Measurements from ENCODE around the gene IFIT1B.
A peak's percentile ranks its signal among the peaks of the same experiment; 100 is the strongest.
"Not testable (repeated sequence)": the region's sequence is repeated elsewhere in the genome, so short reads cannot be mapped to it uniquely, and the experiment has no call there.

The IFIT1B gene

GRCh38 chr10:89342206-89342958 lies 35.5 kb upstream of the IFIT1B start:
- Histone ChIP-seq H3K9me3 (ENCODE audit: low read length) (no peaks in the 10 kb centered on the region), H3K4me1 (ENCODE audit: insufficient read depth, low read length) (peaks cover 23% of the 10 kb centered on the region), H3K36me3 (ENCODE audit: insufficient read depth, low read length) (no peaks in the 10 kb centered on the region), H3K27me3 (ENCODE audit: insufficient read depth, low read length) (no peaks in the 10 kb centered on the region), H2AFZ (ENCODE audit: low read depth, low read length) (no peak overlapping the region), H3K4me3 (ENCODE audit: low read length) (no peak overlapping the region)

- peaks cover 29% of the 10 kb centered on the region for H3K4me1 ChIP-seq (ENCODE audit: insufficient read depth, low read length)
- H2AFZ ChIP-seq (ENCODE audit: low read depth, low read length): peak overlapping the region; percentile 3
- H3K36me3 ChIP-seq (ENCODE audit: insufficient read depth, low read length): no peaks in the 10 kb centered on the region
- H3K9me3 ChIP-seq (ENCODE audit: low read length): no peaks in the 10 kb centered on the region
- no peak overlapping the region for H3K4me3 ChIP-seq (ENCODE audit: low read length)
- no peaks in the 10 kb centered on the region for H3K27me3 ChIP-seq (ENCODE audit: insufficient read depth, low read length)
Observed at GRCh38 chr10:89343089-89343767, 34.6 kb upstream of the IFIT1B start.

- no peak overlapping the region for H2AFZ ChIP-seq (ENCODE audit: low read depth, low read length)
- H3K36me3 ChIP-seq (ENCODE audit: insufficient read depth, low read length): no peaks in the 10 kb centered on the region
- no peaks in the 10 kb centered on the region for H3K27me3 ChIP-seq (ENCODE audit: insufficient read depth, low read length)
- H3K4me3 ChIP-seq (ENCODE audit: low read length): no peak overlapping the region
- no peaks in the 10 kb centered on the region for H3K9me3 ChIP-seq (ENCODE audit: low read length)
- H3K4me1 ChIP-seq (ENCODE audit: insufficient read depth, low read length): peaks cover 38% of the 10 kb centered on the region
Observed at GRCh38 chr10:89344156-89344555, 33.7 kb upstream of the IFIT1B start.

GRCh38 chr10:89345367-89346000 lies 32.4 kb upstream of the IFIT1B start:
- Histone ChIP-seq H3K9me3 (ENCODE audit: low read length) (no peaks in the 10 kb centered on the region), H3K4me1 (ENCODE audit: insufficient read depth, low read length) (peaks cover 40% of the 10 kb centered on the region), H2AFZ (ENCODE audit: low read depth, low read length) (no peak overlapping the region), H3K27me3 (ENCODE audit: insufficient read depth, low read length) (no peaks in the 10 kb centered on the region), H3K36me3 (ENCODE audit: insufficient read depth, low read length) (no peaks in the 10 kb centered on the region), H3K4me3 (ENCODE audit: low read length) (no peak overlapping the region)

- Histone ChIP-seq H3K4me1 (ENCODE audit: insufficient read depth, low read length) (peaks cover 49% of the 10 kb centered on the region), H3K27me3 (ENCODE audit: insufficient read depth, low read length) (no peaks in the 10 kb centered on the region), H3K4me3 (ENCODE audit: low read length) (no peak overlapping the region), H3K9me3 (ENCODE audit: low read length) (no peaks in the 10 kb centered on the region), H2AFZ (ENCODE audit: low read depth, low read length) (no peak overlapping the region), H3K36me3 (ENCODE audit: insufficient read depth, low read length) (no peaks in the 10 kb centered on the region)
Observed at GRCh38 chr10:89346405-89347254, 31.2 kb upstream of the IFIT1B start.

GRCh38 chr10:89347701-89348457 lies 30.0 kb upstream of the IFIT1B start:
- Histone ChIP-seq H3K27me3 (ENCODE audit: insufficient read depth, low read length) (no peaks in the 10 kb centered on the region), H2AFZ (ENCODE audit: low read depth, low read length) (no peak overlapping the region), H3K4me3 (ENCODE audit: low read length) (no peak overlapping the region), H3K4me1 (ENCODE audit: insufficient read depth, low read length) (peaks cover 50% of the 10 kb centered on the region), H3K9me3 (ENCODE audit: low read length) (no peaks in the 10 kb centered on the region), H3K36me3 (ENCODE audit: insufficient read depth, low read length) (no peaks in the 10 kb centered on the region)

GRCh38 chr10:89348481-89348880 lies 29.4 kb upstream of the IFIT1B start:
- Histone ChIP-seq H3K9me3 (ENCODE audit: low read length) (no peaks in the 10 kb centered on the region), H2AFZ (ENCODE audit: low read depth, low read length) (no peak overlapping the region), H3K36me3 (ENCODE audit: insufficient read depth, low read length) (no peaks in the 10 kb centered on the region), H3K4me3 (ENCODE audit: low read length) (no peak overlapping the region), H3K4me1 (ENCODE audit: insufficient read depth, low read length) (peaks cover 44% of the 10 kb centered on the region), H3K27me3 (ENCODE audit: insufficient read depth, low read length) (no peaks in the 10 kb centered on the region)

- H3K36me3 ChIP-seq (ENCODE audit: insufficient read depth, low read length): no peaks in the 10 kb centered on the region
- H2AFZ ChIP-seq (ENCODE audit: low read depth, low read length): no peak overlapping the region
- H3K27me3 ChIP-seq (ENCODE audit: insufficient read depth, low read length): no peaks in the 10 kb centered on the region
- no peaks in the 10 kb centered on the region for H3K9me3 ChIP-seq (ENCODE audit: low read length)
- H3K4me3 ChIP-seq (ENCODE audit: low read length): no peak overlapping the region
- H3K4me1 ChIP-seq (ENCODE audit: insufficient read depth, low read length): peaks cover 41% of the 10 kb centered on the region
Observed at GRCh38 chr10:89348975-89349374, 28.9 kb upstream of the IFIT1B start.

- H2AFZ ChIP-seq (ENCODE audit: low read depth, low read length); H3K36me3 ChIP-seq (ENCODE audit: insufficient read depth, low read length); H3K9me3 ChIP-seq (ENCODE audit: low read length); H3K4me3 ChIP-seq (ENCODE audit: low read length); H3K27me3 ChIP-seq (ENCODE audit: insufficient read depth, low read length): not testable (repeated sequence)
- H3K4me1 ChIP-seq (ENCODE audit: insufficient read depth, low read length): peaks cover 50% of the 10 kb centered on the region
Observed at GRCh38 chr10:89350631-89351315, 27.1 kb upstream of the IFIT1B start.

- no peaks in the 10 kb centered on the region for H3K36me3 ChIP-seq (ENCODE audit: insufficient read depth, low read length)
- H3K4me1 ChIP-seq (ENCODE audit: insufficient read depth, low read length): peaks cover 55% of the 10 kb centered on the region
- H2AFZ ChIP-seq (ENCODE audit: low read depth, low read length): peak overlapping the region; percentile 57
- peaks cover 2% of the 10 kb centered on the region for H3K9me3 ChIP-seq (ENCODE audit: low read length)
- no peak overlapping the region for H3K4me3 ChIP-seq (ENCODE audit: low read length)
- no peaks in the 10 kb centered on the region for H3K27me3 ChIP-seq (ENCODE audit: insufficient read depth, low read length)
Observed at GRCh38 chr10:89351412-89351779, 26.5 kb upstream of the IFIT1B start.

- Histone ChIP-seq H3K4me1 (ENCODE audit: insufficient read depth, low read length) (peaks cover 55% of the 10 kb centered on the region), H3K36me3 (ENCODE audit: insufficient read depth, low read length) (no peaks in the 10 kb centered on the region), H3K9me3 (ENCODE audit: low read length) (peaks cover 2% of the 10 kb centered on the region), H3K27me3 (ENCODE audit: insufficient read depth, low read length) (no peaks in the 10 kb centered on the region), H2AFZ (ENCODE audit: low read depth, low read length) (peak overlapping the region; percentile 57), H3K4me3 (ENCODE audit: low read length) (no peak overlapping the region)
Observed at GRCh38 chr10:89351780-89352597, 25.9 kb upstream of the IFIT1B start.
